Fibroblast of mammary gland (primary cell): ENCODE data around the gene MROH7.

Experiments used
- DNase-seq: peaks from one replicate; pipeline ENCODE4 v3.0.0-alpha.2; 2010; ENCODE audit warnings: low read depth
- H3K4me3 ChIP-seq: 2 replicates; pipeline ENCODE4 v1.5.1; 2011; ENCODE audit warnings: low read depth, mild to moderate bottlenecking, low read length, moderate library complexity; ENCODE audit not compliant: control insufficient read depth
- TF ChIP-seq, protein P1 (sequence below): conservative IDR thresholded peaks from 2 replicates; pipeline ENCODE4 v1.5.1; 2011; ENCODE audit warnings: low read depth, low read length, inconsistent platforms; ENCODE audit not compliant: control insufficient read depth, insufficient read depth

Gene MROH7

DNA sequence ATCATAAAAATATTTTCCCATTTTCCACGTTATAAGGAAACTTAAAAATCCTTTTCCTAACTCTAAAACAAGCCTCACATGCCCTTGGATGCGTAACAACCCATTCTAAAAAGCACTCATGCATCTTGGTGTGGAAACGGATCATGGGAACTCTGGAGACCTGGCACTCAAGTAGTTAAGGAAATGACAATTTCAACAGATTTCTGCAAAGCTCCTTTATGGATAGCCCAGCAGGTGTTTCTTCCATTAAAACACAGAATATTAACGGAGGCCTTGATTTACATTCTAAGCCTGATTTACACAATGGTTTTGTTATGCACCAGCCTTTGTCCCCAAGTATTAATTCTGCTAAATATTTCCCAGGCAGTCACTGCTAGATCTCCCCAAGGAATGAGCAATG is 109.8 kb downstream of the MROH7 start:
- TF ChIP-seq, protein P1, sequence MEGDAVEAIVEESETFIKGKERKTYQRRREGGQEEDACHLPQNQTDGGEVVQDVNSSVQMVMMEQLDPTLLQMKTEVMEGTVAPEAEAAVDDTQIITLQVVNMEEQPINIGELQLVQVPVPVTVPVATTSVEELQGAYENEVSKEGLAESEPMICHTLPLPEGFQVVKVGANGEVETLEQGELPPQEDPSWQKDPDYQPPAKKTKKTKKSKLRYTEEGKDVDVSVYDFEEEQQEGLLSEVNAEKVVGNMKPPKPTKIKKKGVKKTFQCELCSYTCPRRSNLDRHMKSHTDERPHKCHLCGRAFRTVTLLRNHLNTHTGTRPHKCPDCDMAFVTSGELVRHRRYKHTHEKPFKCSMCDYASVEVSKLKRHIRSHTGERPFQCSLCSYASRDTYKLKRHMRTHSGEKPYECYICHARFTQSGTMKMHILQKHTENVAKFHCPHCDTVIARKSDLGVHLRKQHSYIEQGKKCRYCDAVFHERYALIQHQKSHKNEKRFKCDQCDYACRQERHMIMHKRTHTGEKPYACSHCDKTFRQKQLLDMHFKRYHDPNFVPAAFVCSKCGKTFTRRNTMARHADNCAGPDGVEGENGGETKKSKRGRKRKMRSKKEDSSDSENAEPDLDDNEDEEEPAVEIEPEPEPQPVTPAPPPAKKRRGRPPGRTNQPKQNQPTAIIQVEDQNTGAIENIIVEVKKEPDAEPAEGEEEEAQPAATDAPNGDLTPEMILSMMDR: no peak
- no peak for DNase-seq
- no peak overlapping the region for H3K4me3 ChIP-seq

- H3K4me3 ChIP-seq: no peak overlapping the region
- TF ChIP-seq, protein P1: no peak
- DNase-seq: no peak
These were observed 112.5 kb downstream of the MROH7 start for GRCh38 chr1:54754045-54754444.

- DNase-seq: no peak
- no peak overlapping the region for H3K4me3 ChIP-seq
These were observed 113.1 kb downstream of the MROH7 start for GRCh38 chr1:54754486-54755285.

GRCh38 chr1:54757833-54758232 is 116.2 kb downstream of the MROH7 start:
- H3K4me3 ChIP-seq: no peak overlapping the region
- no peak for DNase-seq
- TF ChIP-seq, protein P1: no peak

More at GRCh38 chr1:54754486-54755285, 113.1 kb downstream of the MROH7 start:
- TF ChIP-seq, protein P1: no peak

DNA sequence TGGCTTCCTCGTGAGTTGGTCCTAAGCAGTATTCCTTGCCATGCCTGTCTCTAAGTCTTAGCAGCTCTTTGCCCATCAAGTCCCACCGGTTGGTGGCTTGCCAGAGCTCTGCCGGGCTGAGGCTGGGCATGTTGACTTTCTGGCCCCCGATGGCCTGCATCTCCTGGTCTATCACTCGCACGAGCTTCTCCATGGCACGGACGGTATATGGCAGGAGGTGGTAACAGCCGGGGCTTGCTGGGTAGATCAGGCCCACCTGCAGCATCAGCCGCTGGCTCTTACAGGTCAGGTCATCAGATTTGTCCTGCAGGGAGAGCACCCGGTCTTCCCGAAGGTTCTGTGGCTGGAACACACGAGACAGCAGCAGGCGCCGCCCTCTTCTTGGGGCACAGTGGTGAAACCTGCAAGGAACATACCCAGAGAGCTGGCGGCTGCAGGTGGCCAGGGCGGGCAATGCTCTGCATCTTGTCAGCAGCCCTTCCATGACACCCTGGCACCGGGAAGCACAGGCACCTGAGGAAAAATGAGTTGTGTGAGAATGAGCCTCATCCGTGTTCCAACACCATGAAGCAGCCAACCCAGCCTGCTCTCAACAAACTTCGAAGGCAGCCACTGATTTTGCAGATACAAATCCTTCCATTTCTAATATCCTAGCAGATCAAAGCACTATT is 117.2 kb downstream of the MROH7 start:
- no peak for DNase-seq
- no peak overlapping the region for H3K4me3 ChIP-seq
- TF ChIP-seq, protein P1: no peak
